Fibroblast of the aortic adventitia (primary cell): ENCODE results near the gene SLC9A8. TPM values are rescaled to one million over a fixed set of nuclear protein-coding genes. Genes with fewer than 3 reads are reported as not detected.
A peak's percentile ranks its signal among the peaks of the same experiment; 100 is the strongest.

ENCODE experiments used
- DNase-seq: peaks from one replicate; pipeline ENCODE4 v3.0.0-alpha.2; 2010; ENCODE audit warnings: low read depth
- H3K4me3 ChIP-seq: 2 replicates; pipeline ENCODE4 v1.5.1; 2011; ENCODE audit warnings: low read depth, mild to moderate bottlenecking, control low read depth, low read length, moderate library complexity
- total RNA-seq: library from RNA; depleted of rRNA; stranded (reverse); fragments of >200 nt; gene quantifications from 2 replicates; pipeline ENCODE4 v1.2.3, GENCODE V29; 2012; ENCODE audit warnings: low replicate concordance
- TF ChIP-seq, protein P1 (sequence below): IDR thresholded peaks from 2 replicates; pipeline ENCODE4 v1.5.1; 2011; ENCODE audit warnings: mild to moderate bottlenecking, low read length, control low read depth, inconsistent platforms; ENCODE audit not compliant: insufficient read depth

SLC9A8 gene
- total RNA-seq, 1 donor: 10.5 TPM

DNA sequence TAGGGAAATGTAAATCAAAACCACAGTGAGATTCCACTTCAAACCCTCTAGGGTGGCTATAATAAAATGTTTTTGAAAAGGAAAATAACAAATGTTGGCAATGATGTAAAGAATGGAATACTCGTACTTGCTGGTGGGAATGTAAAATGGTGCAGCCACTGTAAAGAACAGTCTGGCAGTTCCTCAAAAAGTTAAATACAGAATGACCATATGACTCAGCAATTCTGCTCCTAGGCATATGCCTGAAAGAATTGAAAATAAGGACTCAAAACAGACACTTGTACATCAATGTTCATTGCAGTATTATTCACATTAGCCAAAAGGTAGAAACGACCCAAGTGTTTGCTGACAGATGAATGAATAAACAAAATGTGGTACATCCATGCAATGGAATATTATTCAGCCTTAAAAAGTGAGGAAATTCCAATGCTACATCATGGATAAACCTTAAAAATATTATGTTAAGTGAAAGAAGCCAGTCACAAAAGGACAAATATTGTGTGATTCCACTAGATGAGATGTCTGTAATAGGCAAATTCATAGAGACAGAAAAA lies 113.3 kb downstream of the SLC9A8 start:
- TF ChIP-seq, protein P1, sequence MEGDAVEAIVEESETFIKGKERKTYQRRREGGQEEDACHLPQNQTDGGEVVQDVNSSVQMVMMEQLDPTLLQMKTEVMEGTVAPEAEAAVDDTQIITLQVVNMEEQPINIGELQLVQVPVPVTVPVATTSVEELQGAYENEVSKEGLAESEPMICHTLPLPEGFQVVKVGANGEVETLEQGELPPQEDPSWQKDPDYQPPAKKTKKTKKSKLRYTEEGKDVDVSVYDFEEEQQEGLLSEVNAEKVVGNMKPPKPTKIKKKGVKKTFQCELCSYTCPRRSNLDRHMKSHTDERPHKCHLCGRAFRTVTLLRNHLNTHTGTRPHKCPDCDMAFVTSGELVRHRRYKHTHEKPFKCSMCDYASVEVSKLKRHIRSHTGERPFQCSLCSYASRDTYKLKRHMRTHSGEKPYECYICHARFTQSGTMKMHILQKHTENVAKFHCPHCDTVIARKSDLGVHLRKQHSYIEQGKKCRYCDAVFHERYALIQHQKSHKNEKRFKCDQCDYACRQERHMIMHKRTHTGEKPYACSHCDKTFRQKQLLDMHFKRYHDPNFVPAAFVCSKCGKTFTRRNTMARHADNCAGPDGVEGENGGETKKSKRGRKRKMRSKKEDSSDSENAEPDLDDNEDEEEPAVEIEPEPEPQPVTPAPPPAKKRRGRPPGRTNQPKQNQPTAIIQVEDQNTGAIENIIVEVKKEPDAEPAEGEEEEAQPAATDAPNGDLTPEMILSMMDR: no peak
- H3K4me3 ChIP-seq: no peak overlapping the region
- no peak for DNase-seq

DNA sequence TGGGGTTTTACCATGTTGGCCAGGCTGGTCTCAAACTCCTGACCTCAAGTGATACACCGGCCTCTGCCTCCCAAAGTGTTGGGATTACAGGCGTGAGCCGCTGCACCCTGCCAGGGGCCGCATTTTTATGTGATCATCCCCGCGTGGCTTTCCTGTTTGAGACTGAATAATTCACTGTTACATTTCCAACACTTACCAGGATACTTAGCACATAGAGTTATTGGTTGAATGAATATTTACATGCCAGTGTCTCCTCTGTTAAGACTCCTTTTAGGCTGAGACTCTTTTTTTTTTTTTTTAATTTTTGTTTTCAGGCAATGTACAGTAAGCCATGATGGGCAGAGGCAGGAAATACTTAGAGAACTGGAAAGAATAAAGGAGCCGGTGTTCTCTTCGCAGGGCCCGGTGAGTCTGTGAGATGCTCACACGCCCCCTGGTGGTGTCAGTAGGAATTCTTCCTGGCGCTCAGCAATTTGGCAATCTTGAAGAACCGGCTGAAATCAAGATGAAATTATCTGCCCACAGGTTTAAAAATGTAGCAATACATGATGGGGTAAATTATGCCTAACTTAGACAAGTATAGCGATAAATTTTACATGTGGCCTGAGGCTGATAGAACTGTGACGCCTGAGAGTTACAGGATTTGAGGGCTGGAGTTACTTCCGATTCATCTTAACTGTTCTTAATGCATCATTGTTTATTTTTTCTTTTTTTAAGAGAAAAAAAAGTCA lies 115.9 kb downstream of the SLC9A8 start:
- H3K4me3 ChIP-seq: no peak overlapping the region
- peak; percentile 93 for DNase-seq
- TF ChIP-seq, protein P1: peak; percentile 95

DNA sequence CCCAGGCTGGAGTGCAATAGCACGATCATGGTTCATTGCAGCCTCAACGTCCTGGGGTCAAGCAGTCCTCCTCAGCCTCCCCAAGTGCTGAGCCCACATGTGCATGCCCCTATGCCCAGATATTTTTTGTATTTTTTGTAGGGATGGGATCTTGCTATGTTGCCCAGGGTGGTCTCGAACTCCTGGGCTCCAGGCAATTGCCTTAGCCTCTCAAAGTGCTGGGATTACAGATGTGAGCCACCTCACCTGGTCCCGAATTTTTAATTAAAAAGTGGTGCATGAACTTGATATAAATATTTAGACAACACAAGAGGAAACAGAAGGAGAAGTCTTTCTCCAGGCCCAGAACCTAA lies 116.5 kb downstream of the SLC9A8 start:
- no peak overlapping the region for H3K4me3 ChIP-seq
- DNase-seq: no peak
- TF ChIP-seq, protein P1: no peak

DNA sequence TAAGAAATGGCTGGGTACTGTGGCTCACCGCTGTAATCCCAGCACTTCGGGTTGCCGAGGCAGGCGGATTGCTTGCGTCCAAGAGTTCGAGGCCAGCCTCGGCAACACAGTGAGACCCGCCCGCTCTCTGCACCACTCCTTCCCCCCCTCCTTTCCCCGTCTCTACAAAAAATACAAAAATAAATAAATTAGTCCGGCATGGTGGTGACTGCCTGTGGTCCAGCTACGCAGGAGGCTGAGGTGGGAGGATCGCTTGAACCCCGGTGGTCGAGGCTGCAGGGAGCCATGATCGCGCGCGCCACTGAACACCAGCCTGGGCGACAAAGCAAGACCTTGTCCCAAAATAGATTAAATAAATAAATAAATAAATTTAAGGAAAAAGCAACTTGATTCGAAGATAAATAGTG lies 123.1 kb downstream of the SLC9A8 start:
- H3K4me3 ChIP-seq: peak overlapping the region; percentile 53
- TF ChIP-seq, protein P1: no peak
- DNase-seq: no peak

DNA sequence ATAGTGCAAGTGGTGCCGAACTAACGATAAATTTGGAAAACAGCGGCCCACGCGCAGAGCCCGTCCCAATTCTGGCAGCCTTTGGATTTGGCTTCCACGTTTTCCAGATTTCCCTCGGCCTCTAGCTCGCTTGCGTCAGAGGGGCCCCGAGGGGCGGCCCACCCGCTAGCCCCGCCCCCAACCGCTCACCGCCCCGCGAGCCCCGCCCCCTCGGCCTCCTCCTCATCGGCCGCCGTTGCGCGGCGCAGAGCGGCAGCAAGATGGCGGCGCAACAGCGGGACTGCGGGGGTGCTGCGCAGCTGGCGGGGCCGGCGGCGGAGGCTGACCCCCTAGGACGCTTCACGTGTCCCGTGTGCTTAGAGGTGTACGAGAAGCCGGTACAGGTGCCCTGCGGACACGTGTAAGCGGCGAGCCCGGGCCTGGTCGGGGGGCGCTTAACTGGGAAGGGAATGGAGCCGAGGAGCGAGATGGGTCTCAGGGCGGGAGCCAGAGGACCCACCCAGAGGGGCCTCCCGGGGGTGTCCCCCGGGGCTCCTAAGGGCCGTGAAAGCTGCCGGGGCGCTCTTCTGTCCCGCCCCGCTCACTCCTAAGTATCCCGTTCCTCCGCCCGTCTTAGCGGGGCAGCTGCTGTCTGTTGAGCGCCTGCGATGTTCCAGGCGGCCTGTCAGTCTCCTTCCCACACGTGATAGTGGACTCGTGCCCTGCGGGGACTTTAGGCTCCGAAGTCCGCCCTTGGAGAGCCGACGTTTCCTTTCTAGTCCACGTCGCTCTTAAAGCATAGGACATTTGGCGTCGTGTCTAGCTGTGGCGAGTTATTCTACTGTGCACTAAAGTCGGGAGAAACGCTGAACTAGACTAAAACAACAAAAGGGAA lies 123.8 kb downstream of the SLC9A8 start, which contains the start of gene RNF114:
TSS of gene RNF114 (plus strand) at position 245 of the 874 bp plus-strand sequence. CDS start at position 261, 16 bp downstream.
- peak; percentile 93 for DNase-seq
- H3K4me3 ChIP-seq: peak within 1 kb of the TSS; percentile 94
- TF ChIP-seq, protein P1: no peak

DNA sequence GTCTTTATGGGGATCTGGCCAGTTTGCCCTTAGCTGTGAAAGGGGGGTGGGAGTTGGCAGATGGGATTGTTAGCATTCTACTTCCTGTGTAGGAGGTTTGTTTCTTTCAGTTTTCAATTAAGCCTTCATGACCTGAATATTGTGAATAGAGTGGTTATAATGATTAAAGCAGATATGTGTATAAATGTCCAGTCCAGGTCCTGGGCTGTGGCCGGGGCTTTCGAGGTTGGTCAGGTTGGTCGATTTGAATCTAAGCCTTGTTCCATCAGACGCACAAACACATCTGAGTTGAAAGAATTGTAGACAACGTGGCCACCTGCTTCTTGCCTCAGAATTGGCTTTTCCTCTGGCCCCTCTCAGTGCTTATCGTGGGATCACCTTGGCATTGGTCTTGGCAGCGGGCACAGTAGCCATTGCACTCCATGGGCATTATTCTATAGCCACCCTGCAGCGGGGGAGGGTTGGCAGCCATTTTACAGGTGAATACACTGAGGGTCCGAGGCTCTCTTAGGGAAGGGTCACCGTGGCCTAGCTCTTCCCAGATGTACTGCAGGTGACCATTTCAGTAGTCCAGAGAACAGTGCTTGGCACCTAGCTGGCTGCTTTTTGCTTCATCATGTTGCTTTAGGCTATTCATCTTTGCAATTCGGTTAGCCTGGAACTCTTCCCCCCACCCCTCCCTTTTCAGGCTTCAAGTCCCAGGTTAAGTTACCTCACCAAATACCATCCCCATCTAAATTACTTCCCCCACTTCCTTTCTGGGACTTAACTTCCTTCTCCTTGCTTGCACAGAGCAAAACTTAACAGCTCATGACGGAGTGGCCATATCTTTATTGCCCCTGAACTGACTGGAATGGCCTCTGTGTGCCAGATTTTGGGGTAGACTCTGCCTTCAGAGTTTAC lies 124.7 kb downstream of the SLC9A8 start:
- DNase-seq: no peak
- H3K4me3 ChIP-seq: peak overlapping the region; percentile 94
- TF ChIP-seq, protein P1: no peak
